NCI-H2029 treated with DMSO at 0.1 percent for 48 hours (cell line): Measurements from ENCODE around the gene TMEM81.

Experiments
- DNase-seq: peaks from one replicate; lab custom pipeline; 2025; lab: John Stamatoyannopoulos, UW

The TMEM81 gene

DNA sequence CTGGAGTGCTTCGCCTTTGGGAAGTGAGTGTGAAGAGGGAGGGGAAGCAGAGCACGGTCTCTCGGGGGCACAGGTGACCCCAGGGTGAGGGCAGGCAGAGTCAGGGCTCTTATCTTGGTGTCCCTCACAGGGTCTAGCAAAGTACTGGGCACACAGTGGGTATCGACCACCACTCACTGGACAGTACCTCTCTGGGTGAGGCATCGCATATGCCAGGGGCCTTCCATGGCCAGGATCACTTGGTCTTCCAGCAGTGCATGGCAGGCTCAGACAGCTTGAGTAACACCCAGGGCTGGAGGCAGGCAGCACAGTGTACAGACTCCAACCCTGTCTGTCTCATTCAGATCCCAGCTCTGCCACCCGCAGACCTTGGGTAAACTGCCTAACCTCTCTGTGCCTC is 24.6 kb downstream of the TMEM81 start:
- DNase-seq = no peak

DNA sequence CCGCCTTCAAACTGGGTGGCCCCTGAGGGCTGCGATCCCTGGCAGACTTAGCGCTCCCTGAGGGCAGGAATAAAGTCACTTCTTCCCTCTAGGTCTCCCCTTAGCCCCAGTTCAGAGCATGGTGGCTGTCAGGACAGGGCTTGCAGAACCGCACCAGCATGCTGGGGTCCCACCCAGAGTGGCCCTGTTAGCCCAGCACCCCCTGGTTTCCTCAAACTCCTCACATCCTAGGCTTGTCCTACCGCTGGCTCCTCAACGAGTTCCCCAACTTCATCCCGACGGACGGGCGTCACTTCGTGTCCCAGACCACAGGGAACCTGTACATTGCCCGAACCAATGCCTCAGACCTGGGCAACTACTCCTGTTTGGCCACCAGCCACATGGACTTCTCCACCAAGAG is 25.4 kb downstream of the TMEM81 start:
- no peak for DNase-seq

DNA sequence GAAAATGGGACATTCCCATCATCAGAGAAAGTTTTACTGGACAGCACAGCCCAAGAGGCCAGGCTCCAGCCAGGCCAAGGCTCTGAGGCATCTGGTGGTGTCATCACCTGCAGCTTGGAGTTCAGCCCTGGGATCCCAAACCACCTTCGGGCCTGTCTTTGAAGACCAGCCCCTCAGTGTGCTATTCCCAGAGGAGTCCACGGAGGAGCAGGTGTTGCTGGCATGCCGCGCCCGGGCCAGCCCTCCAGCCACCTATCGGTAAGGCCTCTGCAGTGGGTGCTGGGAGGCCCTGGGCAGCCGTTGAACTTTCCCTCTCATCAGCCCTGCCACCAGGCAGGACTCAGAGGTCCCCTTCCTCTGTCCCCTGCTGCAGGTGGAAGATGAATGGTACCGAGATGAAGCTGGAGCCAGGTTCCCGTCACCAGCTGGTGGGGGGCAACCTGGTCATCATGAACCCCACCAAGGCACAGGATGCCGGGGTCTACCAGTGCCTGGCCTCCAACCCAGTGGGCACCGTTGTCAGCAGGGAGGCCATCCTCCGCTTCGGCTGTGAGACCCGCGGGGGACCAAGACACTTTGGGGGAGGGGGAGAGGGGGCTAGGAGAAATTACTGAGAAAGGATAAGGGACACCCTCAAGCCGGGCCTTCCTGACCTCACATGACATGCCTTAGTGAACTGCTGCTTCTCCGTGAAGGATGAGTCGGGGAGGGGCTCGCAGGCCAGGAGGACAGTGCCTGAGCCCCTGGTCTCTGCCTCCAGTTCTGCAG is 26.3 kb downstream of the TMEM81 start:
- DNase-seq = no peak

DNA sequence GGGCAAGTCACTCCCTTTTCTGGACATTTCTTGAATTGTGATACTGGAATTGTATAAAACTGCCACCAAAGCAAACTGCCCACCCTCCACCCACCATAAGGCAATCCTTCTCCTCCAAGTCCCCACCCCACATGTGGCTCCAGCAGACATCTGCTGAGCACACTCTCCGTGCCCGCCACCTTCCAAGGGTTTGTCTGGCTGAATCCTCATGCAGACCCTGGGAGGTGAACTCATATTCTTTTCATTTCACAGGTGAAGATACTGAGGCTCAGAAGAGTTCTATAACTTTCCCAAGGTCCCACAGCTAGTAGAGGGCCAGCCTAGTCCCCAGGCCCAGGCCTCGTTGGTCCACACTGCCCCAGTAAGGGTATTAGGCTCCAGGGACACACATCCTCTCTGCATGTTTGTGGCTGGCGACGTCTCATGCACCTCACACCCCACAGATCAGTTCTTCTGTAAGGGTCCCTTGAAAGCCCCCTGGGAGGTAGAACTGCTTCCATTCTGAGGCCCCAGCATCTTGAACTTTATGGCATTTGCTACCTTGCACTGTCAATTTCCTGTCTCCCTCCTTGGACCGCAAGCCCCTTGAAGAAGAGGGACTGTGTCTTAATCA is 27.2 kb downstream of the TMEM81 start:
- DNase-seq = no peak

DNA sequence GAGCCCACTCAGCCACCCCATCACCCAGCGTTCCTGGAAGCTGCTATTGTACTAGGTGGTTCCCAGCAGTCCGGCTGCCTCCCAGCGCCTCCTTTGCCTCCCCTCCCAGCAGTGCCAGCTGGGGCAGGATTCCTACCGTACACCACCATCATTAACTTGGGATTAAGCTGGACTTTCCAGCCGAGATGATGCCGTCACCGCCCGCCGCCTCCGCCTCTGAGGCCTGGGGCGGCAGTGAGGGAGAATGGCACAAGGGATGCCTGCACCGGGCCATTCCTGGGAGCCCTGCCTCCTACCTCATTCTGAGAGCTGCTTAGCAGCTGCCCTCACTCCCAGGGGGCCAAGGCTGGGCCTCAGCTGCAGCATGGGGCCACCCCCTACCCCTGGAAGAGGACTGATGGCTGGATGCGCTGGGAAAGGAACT is 28.1 kb downstream of the TMEM81 start:
- DNase-seq = no peak

DNA sequence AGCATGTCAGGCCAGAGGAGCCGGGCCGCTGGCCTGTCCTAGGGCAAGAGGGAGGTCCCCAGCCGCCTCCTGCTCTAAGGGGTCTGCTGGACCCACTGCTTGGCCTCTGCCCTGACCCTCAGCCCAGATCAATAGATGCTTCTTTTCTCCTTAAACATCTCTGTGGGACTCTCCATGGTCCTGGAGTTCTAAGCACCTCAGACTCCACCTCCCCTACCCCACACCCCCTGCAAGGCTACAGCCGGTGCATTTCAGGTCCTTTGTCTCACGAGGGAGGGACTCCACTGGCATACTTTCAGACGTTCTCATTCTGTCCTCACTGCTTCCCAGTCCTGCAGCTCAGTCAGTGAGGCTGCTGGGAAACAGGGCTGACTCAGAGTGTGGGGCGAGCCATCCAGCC is 30.2 kb downstream of the TMEM81 start:
- DNase-seq = no peak

DNA sequence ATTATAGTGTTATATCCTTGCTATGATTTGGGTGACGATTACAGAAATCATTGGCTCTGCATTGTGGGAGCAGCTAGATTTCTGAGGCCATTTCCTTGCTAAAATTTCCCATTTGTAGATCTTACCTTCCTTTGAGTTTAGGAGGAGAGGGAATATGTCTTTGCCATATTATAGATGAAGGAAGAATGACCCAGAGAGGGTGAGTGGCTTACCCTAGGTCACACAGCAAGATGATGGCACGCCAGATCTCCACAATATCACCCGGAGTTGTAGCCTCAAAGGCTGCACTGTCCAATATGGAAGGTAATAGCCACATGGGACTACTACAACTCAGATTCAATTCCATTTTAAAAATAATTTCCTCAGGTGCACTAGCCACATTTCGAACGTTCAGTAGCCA is 31.0 kb downstream of the TMEM81 start:
- no peak for DNase-seq

DNA sequence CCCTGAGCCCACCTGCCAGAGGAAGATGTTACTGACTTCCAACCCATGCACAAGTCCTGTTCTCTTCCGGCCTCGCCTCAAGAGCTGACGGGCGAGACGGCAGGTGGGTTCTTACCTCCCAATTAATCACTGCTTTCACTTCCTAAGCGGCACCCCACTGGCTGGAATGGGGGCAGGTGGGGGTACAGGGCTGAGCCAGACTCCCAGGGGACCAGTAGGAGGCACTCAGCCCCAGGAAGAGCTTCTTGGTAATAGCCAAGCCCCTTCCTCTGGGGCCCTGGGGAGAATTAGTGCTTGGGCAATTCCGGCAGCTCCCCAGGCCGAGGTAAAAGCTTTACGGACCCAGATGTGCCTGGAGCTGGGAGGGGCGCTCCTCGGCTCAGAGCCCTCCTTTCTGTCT is 31.6 kb downstream of the TMEM81 start:
- no peak for DNase-seq

DNA sequence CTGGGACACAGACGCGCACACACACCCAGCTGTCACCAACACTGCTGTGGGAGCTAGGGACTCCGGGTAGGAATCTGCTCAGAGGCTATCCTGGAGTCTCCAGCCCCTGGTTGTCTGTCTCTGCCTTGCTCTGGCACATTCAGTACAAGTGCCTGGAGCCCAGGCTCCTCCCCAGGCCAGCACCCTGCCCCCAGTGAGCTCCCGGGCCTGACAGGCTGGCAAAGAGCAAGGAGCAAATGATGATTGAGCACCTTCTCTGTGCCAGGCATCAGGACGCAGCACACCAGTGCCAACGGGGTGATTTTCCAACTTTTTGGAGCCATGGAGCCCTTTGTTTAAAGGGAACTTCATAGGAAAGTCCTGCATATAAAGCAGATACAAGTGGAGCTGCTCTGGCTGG is 34.8 kb downstream of the TMEM81 start:
- no peak for DNase-seq

DNA sequence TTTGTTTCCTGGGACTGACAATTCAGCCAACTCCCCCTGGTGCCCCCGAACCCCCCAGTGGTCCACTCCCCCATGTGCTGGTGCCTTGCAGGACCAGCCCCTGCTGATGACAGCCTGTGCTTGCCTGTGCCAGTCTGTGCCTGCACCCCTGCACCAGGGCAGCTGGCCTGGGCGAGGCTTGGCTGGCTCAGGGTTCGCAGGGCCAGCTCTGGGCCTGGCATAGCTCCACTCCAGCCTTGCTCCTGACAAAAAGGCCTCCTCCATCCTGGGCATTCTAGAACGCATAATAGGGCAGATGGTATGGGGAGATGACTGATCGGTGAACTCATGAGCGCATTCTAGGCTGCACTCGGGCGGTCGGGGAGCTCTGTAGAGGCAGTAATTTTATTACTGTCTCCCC is 35.9 kb downstream of the TMEM81 start:
- no peak for DNase-seq

DNA sequence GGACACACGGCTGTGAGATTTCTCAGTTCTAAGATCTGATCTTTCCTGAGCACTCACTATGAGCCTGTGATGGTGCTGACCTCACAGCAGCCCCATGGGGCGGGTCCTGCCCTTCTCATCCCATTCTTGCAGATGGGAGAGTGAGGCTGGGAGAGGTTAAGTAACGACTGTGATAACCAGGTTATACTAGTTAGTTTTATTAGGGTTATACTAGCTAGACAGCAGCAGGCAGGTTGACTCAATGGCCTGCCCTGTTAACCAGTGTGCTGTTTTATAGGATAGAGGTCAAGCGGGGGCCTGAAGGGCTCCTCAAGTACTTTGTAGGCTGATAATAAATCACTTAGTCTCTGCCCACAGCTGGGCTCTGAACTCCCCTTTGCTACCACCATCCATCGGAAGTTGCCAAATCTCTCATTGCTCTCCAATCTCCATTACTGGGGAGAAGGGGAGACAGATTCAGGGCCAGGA is 36.5 kb downstream of the TMEM81 start:
- DNase-seq = no peak

DNA sequence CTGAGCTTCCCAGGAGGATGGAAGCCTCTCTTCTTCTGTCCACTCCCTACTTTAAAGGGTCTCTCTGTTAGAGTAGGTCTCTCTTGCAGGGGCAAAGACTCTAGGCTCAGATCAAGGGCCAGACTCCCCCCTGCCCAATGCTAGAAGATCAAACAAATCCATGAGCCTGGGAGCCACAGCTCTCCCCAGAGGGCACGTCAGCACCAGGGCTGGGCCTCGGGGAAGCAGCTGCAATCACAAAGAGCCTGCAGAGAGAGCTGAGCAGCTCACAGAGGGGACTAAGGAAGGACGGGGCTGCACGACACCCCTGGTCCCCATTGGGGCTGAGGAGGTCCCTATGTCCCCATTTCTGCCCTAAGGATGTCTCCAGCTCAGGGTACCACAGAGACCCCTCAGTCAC is 37.4 kb downstream of the TMEM81 start:
- no peak for DNase-seq

DNA sequence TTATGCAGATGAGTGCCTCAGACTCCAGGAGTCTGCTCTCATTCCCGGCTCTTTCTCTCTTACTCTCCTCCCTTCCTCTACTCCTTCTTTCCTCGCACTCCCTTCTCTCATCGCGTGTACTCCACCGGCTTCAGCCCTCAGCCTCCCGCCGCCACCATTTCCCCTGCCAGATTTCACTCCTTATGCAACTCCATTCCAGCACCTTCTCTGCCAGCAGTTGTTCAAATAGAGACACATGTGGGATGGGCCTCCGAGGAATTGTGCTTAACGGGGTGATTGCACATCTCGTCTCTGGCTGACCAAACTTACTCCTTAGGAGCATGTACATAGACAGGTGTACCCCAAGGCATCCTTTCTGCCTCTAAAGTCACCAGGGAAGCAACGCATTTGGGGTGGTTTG is 39.1 kb downstream of the TMEM81 start:
- DNase-seq = no peak

DNA sequence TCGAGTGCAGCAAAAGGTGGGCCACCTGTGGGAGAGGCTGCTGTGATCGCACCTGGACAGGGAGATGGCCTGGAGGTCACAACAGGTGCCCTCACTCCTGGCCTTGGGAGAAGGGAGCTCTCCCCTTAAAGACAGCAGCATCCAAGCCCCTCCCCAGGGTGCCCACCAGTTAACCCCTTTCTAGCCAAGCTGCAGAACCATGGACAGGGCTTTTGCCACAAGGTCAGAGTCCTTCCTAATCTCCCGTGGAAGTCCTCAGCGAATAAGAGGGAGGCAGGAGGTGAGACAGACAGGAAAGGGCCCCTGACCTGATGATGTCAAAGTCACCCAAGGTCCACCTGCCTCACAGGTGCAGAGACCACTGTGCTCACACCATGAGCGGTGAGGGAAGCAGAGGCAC is 39.5 kb downstream of the TMEM81 start:
- DNase-seq = no peak

DNA sequence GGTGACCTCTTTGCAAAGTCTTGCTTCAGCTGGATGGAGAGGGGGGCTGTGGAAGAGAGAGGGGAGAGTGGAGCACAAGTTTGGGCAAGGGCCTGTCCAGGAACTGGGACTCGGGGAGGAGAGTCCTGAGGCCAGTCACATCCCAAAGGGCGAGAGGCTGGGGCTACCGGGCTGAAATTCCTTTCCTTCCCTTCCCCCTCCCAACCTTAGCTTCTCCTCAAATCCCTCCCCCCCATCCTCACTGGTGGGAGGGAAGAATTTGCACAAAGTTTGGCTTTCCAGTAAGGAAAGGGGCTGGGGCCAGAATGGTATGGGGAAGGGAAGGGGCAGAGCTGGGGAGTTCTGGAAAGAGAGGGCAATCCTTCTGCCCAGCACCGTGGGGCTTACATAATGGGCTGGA is 40.4 kb downstream of the TMEM81 start:
- no peak for DNase-seq

DNA sequence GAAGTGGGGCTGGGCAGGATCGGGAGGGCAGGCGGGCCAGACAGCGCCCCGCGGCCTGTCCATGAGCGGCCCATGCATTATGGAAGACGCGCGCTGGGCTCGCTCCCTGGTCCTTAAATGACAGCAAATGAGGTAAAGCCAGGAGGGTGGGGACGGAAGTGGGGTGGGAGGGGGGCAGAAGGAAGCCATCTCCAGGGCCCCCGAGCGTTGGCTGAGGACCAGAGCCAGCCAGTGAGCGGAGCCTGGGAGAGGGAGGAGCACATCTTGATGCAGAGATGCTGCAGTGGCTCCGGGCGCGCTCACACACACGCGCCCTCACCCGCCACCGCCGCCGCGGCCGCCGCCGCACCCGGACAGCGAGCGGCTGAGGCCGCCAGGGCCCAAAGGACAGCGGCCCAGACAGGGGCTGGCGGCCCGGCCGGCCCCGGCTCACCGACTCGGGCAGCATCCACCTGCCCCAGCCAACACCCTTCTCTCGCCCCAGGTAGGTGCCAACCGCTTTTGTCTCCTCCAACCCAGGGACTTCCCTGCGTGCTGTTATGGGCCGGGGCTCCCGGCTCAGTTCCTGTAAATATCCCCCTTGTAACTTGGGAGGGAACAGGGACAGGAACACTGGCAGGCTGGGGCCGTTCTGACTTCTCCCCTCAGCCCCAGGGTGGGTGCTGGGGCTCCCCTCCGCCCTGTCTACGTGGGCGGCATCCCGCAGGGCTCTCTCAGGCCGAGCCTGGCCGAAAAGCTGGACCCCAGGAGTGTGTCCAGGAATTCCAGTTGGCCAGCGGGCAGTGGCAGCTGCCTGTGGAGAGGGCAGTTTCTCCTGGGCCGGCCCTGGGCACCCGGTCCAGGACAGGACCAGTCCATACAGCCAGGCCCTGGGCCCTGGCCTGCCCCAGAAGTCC is 41.1 kb downstream of the TMEM81 start, which contains the start of gene CNTN2:
Gene CNTN2 (plus strand): TSS at position 302 of the 896 bp plus-strand sequence. CDS start 9,974 bp downstream, outside the sequence.
- no peak for DNase-seq

DNA sequence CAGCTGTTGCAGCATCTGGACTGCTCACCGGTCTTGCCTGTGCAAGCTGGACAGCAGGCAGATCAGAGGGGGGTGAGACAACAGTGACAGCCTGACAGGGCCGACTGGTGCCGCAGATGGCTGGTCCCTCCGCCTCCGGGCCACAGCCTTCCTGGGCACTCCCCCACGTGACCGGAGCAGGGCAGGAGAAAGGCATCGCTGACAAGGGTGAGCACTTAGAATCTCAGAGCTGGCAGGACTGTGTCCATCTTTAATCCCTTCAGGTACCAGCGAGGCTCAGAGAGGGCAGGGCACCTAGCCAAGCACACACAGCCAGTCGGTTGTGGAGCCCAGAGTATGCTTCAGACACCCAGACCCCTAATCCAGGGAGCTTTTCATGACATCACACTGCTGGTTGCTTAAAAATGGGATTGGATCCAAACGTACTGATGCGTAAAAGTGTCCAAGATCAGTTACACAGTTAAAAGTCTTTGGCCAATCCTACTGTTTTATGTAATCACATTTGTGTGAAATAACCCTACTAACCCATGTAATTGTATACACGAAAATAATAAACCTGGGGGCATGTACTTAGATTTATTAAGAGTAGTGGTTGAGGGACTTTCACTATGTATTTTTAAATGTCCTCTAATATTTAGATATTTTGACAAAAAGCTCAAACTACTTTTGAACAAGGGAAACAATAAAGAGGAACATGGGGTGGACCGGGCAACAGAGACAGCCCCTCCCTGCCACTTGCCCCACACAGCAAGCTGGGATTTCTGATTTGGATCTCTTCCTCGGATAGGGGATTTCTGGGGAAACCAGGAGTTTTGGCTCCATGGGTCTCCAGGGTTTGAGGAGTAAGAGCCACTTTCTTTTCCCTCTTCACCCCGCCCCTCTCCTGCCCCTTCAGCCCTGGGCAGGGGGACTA is 42.0 kb downstream of the TMEM81 start:
- no peak for DNase-seq

DNA sequence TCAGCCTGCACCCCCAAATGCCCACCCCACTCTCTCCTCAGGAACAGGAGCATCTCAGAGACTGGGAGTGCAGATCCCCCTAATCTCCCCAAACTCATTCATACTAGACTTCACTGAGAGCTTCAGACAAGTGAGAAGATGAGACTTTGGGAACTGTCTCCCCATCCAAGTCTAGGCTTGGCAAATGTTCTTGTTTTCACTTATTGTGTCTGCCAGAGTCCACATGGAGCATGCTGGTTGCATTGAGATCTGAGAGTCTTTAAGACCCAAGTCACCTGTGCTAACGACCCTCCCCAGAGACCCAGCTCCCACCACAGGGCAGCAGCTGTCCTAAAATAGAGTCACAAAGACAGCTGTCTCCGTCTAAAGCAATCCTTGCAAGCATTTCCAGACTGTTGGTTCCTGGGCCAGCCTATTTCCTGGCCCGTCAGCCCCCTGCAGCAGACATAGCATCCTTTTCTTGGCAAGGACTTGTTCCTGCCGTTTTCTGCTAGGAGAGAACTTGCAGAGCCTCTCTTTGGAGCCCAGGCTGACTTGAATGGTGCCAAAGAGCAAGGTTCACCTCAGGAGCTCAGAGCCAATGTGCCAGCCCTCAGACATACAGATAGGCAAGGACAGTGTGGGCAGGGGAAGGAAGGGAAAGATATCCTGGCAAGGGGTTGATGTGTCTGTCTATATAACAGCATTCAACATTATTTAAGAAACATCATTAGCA is 43.1 kb downstream of the TMEM81 start:
- DNase-seq = no peak

DNA sequence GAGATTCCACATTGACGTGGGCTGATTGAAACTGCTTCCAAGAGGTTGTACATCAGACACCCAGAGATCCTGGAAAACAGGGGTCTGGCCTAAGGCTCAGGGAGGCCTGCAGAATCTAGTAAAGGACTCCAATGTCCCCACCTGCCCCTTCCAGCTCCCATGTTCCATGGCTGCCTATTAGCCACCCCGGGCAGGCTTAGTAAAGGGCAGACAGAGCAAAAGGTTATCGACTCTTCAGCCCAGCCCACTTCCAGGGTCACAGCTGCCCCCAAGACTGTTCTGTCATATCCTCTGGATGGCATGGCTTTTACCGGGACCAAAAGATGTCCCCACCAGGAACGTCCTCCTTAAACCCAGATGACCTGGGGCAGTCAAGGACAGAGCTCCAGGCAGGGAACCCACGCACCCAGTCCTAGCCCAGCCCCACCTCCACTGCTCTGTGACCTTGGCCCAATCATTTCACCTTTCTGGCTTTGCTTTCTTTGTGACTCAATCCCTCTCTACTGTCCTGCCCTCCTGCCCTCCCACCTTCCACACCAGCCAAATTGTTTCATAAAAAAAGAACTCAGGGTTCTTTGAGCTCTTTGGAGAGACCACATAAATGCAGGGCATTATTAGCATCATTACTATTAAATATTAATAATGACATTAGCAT is 46.0 kb downstream of the TMEM81 start:
- DNase-seq = no peak

DNA sequence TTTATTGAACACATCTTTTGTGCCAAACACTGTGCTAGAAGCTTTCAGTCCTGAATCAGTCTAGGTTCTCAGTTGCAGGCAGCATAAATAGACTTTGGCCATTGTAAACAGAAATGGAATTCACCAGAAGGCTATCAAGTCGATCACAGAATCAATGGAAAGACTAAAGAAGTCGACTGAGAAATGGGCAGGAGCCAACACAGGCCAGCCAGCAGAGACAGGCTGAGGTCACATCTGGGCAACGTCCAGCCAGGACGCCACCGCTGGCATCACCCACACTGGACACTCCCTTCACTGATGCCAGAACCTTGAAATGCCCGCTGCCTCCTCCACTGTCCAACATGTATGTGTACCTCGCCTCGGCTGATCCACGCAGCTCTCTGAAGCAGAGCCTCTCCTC is 46.7 kb downstream of the TMEM81 start:
- DNase-seq = no peak
